Measurements from ENCODE around the gene AUTS2.

GRCh38 chr7:70762696-70763095 lies 1164.4 kb downstream of the AUTS2 start:
- TF ChIP-seq CTCF (IDR thresholded peaks at IDR 0.05), result no peak
- TF ChIP-seq POLR2A (IDR thresholded peaks at IDR 0.05), result no peak
- no peak for TF ChIP-seq POLR2AphosphoS5 (IDR thresholded peaks at IDR 0.05)
